Kidney epithelial cell (primary cell): ENCODE measurements around the gene FOXP2. TPM values are rescaled to one million over a fixed set of nuclear protein-coding genes. Genes with fewer than 3 reads are reported as not detected.
"Not testable (repeated sequence)": the region's sequence is repeated elsewhere in the genome, so short reads cannot be mapped to it uniquely, and the experiment has no call there.

Experiments used
- DNase-seq: peaks from one replicate; pipeline ENCODE4 v3.0.0-alpha.2; 2010; ENCODE audit warnings: low read depth
- H3K27me3 ChIP-seq: 2 replicates; pipeline ENCODE4 v1.6.0; 2011; ENCODE audit warnings: low read length; ENCODE audit not compliant: control insufficient read depth, insufficient read depth
- H3K36me3 ChIP-seq: 2 replicates; pipeline ENCODE4 v1.5.1; 2011; ENCODE audit warnings: low read length; ENCODE audit not compliant: control insufficient read depth, insufficient read depth
- H3K4me3 ChIP-seq: 2 replicates; pipeline ENCODE4 v1.5.1; 2011; ENCODE audit warnings: low read depth, mild to moderate bottlenecking, control low read depth, low read length
- CTCF ChIP-seq: IDR thresholded peaks from 2 replicates; pipeline ENCODE4 v1.5.1; 2011; ENCODE audit warnings: mild to moderate bottlenecking, moderate library complexity, low read length, control low read depth, inconsistent platforms; ENCODE audit not compliant: insufficient read depth, poor library complexity, severe bottlenecking
- total RNA-seq: library from RNA; depleted of rRNA; stranded (reverse); fragments of >200 nt; gene quantifications from 2 replicates; pipeline ENCODE4 v1.2.3, GENCODE V29; 2015

FOXP2 gene
- total RNA-seq, 1 donor from 2014 or later: 0.25 TPM

- no peak overlapping the region for H3K4me3 ChIP-seq
- no peak for TF ChIP-seq CTCF
- DNase-seq: no peak
- no peaks in the 10 kb centered on the region for H3K27me3 ChIP-seq
- no peaks in the 10 kb centered on the region for H3K36me3 ChIP-seq
Observed at GRCh38 chr7:114569220-114569619, 154.6 kb downstream of the FOXP2 start.

- Histone ChIP-seq H3K4me3 (no peak overlapping the region), H3K27me3 (no peaks in the 10 kb centered on the region), H3K36me3 (no peaks in the 10 kb centered on the region)
- DNase-seq: no peak
- TF ChIP-seq CTCF: no peak
Observed at GRCh38 chr7:114574384-114574783, 159.8 kb downstream of the FOXP2 start.

- H3K4me3 ChIP-seq: no peak overlapping the region
- no peak for TF ChIP-seq CTCF
Observed at GRCh38 chr7:114575098-114575497, 160.5 kb downstream of the FOXP2 start.

DNA sequence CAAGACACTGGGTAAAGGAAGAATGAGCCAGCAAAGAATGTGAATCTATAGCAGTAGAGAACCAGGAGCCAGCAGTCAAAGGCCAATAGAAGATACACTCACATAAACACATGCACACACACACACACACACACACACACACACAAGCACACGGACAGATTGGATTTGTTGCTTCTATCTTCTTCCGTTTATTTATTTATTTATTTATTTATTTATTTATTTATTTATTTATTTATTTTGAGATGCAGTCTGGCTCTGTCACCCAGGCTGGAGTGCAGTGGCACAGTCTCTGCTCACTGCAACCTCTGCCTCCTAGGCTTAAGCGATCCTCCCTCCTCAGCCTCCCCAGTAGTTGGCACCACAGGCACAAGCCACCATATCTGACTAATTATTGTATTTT lies 166.3 kb downstream of the FOXP2 start:
- not testable (repeated sequence) for DNase-seq, H3K36me3 ChIP-seq, H3K4me3 ChIP-seq, H3K27me3 ChIP-seq

More at GRCh38 chr7:114575098-114575497, 160.5 kb downstream of the FOXP2 start:
- no peaks in the 10 kb centered on the region for H3K27me3 ChIP-seq
- H3K36me3 ChIP-seq: no peaks in the 10 kb centered on the region
- no peak for DNase-seq

DNA sequence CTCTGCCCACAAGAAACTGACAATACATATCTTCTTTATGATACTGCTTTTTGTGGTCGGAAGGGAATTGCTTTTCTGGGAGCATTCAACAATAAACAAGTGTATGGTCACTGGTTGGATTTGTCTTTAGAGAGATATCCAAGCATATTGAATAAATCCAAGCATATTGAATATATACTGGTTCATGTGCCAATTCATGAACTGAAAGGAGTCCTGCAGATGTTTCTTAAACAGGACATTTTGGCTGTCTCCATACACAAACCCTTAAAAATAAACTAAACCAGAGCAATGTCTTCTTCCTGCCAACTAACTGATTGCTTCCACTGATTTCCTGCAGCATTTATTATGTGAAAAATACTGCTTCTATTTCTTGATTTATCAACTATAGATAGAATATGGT lies 173.9 kb downstream of the FOXP2 start:
- TF ChIP-seq CTCF: no peak
- Histone ChIP-seq H3K4me3 (no peak overlapping the region), H3K27me3 (no peaks in the 10 kb centered on the region), H3K36me3 (no peaks in the 10 kb centered on the region)
- no peak for DNase-seq

DNA sequence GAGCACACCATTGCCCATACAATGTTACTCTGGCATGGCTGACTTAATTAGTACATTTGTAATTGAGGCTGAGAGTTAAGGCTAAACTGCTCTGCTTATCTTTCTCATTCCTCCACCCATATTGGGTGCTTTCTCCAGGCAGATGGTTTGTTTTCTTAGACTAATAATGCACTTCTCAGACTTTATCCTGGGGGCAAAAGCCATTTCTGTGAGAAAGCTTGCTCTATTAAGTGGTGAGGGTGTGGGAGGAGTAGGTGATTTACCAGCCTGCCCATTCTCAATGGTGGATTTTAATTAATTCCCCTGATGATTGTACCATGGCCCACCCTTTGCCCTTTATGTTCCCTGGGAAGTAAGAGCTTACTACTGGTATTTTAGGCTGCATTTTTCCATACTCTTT lies 174.8 kb downstream of the FOXP2 start:
- no peak for DNase-seq

More for the DNA sequence above, 174.8 kb downstream of the FOXP2 start:
- Histone ChIP-seq H3K36me3 (no peaks in the 10 kb centered on the region), H3K4me3 (no peak overlapping the region), H3K27me3 (no peaks in the 10 kb centered on the region)
- TF ChIP-seq CTCF: no peak
